Bone marrow (tissue), 2 donors: ENCODE results near the gene CRELD2.
A peak's percentile ranks its signal among the peaks of the same experiment; 100 is the strongest.

Experiments used
- DNase-seq, 2 donors: peaks; one replicate each; lab custom pipeline; 2025; lab: John Stamatoyannopoulos, UW

The CRELD2 gene

DNA sequence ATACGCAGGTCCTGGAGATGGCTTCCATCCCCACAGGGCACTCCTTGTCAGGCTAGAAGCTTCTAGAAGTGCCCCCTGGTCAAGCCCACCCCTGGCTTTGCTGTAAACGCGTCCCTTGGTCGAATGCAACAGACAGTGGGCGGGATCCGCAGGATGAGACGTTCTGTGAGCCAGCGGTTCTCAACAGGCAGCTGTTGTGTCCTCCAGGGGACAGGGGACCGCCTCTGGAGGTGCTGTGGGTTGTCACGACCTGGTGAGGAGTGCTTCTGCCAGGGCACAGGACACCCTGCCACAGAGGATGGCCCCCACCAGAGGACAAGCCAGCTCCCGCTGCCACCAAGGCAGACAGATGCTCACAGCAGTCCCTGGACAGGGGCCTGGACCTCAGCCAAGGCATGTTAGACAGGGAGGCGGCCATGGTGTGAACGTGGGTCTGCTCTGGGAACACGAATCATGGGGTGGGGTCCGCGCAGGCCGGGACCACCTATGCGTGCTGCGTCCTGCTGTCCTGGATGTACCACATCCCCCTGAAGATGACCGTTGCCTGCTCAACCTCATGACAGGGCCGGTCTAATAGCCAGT lies 11.7 kb downstream of the CRELD2 start:
- no peak for DNase-seq

DNA sequence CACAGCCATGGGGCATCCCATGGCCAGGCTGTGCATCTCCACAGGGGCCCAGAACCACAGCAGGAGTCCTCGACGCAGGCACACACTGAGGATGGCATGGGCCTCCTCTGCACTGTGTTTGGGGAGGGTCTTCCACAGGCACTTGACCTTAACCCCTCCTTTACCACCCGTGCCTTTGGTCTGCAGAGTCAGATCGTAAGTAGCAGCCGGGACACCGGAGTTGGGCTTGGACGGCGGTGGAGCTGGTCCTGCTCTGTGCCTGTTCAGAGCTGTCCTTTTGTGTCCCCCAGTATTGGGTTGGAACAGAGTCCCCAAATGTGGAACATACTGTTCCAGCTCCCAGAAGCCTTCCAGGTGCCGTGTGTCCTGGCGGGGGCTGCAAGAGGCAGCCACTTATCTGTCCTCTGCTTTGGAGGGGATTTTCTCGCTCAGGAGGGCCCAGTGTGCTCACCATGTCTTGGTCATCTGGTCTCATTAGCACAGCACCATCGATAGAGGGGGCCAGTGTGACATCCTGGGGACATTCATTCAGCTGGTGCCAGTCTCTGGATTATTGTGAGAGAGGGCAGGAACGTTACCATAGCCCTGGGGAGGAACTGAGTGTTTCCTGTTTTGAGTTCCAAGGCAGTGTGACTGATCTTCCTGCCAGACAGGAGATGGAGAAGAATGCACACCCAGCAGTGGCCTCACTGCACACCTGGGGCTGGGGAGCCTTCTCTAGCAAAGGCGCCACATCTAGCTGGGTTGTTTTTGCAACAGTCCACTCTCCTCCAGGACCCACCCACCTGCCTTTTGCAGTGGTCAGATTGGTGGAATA lies 12.4 kb downstream of the CRELD2 start:
- DNase-seq: peak; percentile 38 to 90

DNA sequence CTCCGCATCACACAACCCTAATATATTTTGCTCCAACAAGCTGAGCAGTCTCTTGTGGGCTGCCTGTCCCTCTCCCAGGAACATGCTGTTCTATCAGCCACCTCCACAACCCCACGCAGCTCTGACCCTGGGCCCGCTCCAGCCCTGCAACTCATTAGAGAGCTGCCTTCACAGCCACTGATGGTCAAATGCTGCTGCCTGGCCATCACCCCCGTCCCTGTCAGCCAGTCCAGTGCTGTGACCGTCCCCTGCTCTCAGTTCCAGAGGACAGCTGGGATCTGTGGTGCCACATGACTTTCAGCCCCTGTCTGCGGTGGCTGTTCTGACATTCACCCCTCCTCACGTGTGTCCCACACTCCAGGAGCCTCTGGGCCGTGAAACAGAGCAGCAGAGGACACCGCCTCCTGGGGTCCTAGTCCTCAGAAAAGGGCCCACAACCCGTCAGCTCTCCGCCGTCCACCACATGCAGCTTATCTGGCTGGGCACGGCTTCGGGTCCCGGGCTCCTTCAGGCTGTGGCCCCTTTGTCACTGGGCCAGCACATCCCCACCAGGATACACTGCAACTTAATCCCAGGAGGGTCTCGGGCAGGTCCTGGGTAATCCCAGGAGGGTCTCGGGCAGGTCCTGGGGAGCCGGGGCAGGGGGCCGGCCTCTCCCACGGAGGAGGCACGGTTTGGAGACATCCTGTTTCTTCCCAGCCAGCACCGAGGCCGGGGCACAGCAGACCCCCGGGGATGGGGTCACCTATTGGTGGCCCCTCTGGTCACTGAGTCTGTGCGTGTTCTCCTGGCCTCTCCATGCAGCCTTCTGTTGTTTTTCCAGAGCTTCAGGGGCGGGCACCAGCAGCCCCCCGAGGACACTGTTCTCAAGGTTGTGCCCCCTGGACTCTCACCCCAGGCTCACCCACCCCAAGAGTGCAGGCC lies 15.1 kb downstream of the CRELD2 start:
- no peak for DNase-seq

DNA sequence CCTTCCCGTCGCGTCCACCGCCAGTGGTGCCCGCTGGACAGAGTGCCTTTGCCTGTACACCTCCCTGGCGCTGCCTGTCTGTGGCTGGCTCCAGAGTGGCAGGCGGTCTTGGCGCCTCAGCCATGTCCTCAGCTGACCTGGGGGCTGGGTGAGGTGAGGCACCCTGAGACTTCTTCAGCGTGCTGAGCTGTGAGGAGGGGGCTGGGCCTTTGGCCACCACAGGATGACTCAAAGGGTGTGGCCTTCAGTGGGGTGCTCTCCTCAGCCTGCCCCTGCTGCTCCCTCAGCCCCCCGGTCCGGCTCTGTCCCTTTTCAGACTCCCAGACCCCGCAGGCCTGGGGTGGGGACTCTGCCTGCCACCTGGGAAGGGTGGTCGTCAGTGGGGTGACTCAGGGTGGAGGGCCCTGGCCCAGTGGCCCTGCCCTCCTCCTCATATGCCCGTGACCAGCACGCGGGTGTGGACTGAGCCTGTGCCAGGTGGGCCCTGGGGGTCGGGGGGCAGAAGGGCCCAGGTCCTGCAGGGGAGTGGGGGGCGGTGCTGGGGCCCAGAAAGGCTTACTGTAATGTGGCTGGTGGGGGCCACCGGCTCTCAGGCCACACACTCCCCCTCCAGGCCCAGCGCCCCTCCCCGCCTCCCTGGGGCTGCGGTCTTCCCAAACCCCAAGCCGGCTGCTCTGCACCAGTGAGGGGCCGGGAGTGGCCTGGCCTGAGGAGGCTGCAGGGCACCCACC lies 15.9 kb downstream of the CRELD2 start:
- peak; percentile 11 to 55 for DNase-seq

DNA sequence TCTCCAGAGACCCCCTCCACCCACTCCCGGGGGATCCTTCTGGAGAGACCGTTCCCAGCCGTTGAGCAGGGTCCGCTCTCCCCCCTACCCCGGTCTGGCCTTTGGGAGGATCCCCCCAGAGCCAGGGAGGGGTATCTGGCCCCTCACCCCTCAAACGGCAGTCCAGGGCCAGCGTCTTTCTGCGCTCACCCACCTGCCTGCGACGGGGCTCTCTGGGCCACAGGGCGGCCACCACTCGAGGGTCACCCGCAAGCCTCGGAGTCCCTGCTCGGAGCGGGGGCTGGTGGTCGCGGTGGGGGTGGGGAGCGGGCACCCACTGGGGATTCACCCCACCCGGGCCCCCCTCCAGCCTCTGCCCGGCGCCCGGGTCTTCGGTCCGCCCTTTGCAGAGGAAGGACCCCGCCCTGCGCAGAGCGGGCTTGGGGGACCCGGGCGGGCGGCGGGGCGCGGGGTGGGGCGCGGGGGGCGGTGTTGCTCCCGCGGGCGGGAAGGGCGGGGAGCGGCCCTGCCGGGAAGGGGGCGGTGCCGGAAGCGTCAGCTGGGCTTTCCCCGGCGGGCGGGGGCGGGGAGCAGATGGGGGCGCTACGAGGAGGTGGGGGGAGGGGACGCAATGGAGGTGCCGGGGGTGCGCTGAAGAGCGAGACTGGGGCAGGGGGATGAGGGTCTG lies 16.6 kb downstream of the CRELD2 start:
- DNase-seq: peak; percentile 67 to 82

DNA sequence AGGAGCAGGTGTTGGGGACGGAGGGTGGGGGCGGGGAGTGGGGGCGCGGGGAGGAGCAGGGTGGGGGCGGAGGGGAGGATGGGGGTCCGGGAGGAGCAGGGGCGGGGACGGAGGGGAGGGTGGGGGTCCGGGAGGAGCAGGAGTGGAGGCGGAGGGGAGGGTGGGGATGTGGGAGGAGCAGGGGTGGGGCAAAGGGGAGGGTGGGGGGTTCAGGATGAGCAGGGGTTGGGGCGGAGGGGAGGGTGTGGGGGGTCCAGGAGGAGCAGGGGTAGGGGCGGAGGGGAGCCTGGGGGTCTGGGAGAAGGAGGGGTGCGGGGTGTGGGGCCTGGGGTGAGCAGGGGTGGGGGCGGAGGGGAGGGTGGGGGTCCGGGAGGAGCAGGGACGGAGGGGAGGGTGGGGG lies 17.1 kb downstream of the CRELD2 start:
- no peak for DNase-seq

DNA sequence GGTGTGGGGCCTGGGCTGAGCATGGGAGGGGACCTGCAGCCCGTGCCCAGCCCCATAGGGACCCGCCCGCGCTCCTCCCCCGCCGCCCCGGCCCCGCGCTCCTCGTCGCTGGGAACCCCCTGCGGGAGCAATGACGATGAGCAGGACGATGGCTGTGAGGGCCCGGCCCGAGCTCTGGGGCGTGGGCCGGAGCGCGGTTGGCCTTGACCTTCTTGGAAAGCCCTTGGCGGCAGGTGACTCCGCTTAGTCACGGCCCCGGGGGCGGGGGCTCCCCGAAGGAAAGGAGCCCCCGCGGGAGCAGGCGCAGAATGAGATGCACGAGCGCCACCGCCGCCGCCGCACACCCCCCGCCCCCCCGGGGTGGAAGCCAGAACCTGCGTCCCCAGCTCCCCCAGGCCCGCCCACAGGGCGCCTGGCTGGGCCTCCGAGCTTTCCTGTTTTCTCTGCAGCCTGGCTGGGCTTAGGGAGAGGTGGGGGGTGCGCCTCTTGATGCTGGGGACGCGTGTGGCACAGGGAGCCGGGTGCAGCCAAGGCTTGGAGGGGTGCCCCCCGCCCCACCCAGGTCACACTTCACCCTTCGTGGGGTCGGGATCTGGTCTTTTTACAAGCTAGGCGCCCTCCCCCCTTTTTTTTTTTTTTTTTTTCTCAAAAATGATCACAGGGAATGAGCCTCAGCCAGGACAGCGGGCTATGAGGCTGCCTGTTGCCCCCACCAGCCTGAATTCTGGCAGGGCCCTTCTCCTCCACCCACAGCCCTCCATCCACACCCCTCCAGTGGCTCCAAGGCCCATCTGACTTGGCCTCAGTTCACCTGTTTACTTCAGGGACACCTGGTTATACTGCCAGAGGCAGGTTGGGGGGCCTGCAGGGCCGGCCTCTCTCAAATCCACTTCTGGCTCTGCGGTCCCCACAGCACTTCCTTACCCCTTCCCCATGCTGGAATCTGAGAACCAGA lies 17.9 kb downstream of the CRELD2 start:
- DNase-seq: peak; percentile 83 to 99

DNA sequence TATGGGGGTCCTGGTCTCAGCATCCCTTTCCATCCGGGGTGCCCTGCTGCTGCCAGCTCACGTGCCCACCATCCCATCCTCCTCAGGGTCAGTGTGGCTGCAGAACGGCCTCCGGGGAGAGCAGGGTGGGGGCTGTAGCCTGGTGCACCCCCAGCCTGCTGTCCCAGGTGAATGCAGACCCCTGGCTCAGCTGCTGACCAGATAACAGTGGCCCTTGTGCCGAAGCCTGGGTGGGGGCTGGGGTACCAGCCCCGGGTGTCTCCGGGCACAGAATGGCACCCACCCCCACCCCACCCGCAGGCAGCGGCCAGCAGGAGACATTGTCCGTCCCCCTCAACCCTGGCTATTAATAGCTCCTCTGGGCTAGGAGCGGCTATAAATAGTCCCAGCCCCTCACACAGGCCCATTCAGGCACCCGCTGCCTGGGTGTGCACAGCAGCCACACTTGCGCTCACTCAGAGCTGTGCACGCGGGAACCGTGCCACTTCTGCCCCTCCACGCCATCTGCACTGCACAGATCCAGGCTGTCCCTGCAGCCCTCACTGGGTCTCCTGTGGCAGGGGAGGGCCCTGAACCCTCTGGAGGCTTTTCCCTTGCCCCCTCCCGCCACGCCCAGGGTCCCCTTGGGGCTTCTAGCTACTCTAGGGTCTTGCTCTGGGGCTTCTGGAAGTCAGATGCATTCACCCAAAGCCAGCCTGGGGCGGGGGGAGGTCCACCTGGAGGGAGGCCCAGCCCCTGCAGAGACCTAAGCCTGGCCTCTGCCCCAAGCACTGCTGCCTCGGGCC lies 18.7 kb downstream of the CRELD2 start:
- no peak for DNase-seq

DNA sequence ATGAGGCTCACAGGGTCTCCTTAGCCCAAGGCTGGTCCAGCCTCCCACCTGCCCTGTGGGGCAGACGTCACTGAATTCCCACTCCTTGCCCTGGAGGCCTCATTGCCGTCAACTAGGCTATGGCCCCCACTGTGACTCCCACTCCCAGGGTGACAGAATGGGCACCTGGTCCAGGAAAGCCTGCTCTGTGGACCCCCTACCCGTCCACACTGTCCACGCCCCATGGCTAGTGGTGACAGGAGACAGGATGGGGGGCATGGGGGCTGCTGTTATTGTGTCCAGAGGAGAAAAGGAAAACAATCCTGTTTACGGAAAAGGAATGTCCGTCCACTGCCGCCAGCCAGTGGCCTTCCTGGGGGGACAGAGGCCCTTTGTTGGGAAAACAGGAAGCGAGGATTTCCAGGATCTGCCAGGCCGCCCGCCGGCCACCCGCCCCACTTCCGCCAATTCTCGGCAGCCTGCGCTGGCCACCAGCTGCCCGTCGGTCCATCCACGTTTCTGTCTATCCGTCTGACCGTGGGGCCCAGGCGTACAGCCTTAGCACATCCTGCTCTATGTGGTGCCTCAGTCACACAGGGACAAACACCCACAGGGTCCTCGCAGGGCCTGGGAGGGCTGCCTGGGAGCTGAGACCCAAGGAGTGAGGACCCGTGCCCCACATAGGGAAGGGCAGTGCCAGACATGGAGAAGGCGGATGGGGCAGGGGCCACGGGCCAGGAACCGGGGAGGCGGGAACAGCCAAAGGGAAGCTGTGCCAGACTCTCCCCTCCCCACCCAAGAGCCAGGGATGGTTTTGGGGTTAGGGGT lies 19.5 kb downstream of the CRELD2 start:
- DNase-seq: no peak

DNA sequence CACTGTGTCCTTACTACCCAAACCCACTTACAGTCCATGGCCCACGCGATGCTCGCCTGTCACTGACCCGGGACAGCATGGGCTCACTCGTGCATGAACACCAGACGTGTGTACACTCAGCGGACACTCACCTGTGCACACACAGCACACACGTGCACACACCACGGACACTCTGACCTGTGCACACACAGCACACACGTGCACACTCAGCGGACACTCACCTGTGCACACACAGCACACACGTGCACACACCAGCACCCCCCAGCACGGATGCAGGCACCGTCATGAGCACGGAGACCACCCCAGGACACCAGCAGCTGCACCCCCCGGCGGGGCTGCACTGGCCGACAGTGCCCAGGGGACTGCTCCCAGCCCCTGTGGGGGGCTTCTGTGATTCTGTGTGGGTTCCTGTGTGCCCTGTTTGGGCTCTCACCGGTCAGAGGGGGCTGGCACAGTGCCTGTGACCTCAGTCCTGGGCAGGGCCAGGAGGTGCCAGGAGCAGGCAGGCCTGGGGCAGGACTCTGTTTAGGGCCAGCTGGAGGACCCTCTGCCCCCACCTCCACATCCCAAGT lies 20.2 kb downstream of the CRELD2 start:
- DNase-seq: no peak

DNA sequence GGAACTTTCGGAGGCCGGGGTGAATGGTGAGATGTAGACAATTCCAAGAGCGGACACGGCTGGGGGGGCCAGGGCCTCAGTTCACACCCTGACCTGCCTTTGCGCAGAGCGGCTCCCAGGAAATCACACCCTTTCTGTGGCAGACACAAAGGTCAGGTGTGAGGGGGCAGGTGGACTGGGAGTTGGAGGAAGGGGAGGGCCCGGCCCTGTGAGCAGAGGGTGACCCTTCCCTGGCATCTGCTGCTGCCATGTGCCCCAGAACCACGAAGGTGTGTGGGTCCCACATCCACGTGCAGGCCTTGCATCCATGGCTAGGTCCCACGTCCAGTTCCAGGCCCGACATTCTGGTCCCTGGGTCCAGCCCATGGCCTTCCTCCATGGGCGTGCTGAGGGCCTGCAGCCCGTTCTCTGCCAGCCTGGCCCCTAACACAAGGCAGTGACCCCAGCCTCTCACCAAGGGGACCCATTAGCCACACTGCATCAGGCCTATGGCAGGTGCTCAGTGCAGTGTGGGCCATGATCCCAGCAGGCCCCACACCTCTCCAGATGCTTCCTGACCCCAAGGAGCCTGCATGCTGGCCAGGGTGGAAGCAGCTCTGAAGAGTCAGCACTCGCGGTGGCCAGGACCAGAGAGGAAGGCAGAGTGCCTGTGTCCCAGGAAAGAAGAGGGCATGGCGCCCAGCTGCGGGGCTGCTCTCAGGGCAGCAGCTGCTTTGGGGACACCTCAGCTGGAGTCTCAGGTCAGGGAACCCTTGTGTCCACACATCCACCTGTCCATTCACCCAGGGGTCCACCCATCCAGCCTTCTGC lies 23.3 kb downstream of the CRELD2 start:
- DNase-seq: no peak

DNA sequence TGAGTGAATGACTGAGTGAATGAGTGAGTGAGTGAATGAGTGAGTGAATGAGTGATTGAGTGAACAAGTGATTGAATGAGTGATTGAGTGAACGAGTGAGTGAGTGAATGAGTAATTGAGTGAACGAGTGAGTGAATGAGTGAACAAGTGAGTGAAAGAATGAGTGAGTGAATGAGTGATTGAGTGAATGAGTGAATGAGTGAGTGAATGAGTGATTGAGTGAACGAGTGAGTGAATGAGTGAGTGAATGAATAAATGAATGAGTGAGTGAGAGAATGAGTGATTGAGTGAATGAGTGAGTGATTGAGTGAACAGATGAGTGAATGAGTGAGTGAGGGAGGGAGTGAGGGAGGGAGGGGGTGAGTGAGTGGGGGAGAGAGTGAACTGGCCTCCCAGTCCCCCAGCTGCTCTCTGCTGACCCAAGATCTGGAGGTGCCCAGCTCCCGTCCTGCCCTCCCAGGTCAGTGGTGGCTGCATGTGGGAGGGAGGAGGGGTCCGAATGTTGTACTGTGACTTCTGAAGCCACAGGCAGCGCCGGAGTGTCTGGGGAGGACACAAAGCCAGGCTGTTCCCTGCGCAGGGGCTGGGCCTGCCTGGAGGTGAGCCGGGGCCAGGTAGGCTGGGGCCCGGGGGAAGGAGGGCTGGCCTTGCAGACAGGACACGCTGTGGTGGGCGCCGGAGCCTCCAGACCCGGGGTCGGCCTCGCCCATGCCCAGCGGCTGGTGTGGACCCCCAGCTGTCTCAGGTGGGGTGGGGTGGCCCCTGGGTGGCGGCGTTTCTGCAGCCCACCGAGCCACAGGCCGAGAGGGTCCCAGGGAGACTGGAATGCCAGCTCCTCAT lies 24.4 kb downstream of the CRELD2 start:
- DNase-seq: no peak

DNA sequence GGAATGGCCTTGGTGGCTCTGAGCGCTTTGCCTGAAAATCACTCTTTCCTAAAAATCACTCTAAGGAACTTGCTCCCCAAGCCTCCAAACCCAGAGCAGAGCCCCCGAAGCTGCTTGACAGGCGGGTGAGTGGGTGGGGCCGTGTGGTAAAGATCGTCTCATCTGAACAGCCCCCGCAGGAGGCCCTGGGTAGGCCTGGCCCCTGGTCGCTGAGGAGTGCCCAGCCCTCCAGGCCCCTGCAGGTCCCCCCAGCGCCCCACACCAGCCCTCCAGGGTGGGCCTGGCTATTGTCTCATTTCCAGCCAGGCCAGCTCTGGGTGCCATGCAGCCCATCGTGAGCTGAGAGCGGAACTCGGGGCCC lies 25.0 kb downstream of the CRELD2 start:
- DNase-seq: no peak

DNA sequence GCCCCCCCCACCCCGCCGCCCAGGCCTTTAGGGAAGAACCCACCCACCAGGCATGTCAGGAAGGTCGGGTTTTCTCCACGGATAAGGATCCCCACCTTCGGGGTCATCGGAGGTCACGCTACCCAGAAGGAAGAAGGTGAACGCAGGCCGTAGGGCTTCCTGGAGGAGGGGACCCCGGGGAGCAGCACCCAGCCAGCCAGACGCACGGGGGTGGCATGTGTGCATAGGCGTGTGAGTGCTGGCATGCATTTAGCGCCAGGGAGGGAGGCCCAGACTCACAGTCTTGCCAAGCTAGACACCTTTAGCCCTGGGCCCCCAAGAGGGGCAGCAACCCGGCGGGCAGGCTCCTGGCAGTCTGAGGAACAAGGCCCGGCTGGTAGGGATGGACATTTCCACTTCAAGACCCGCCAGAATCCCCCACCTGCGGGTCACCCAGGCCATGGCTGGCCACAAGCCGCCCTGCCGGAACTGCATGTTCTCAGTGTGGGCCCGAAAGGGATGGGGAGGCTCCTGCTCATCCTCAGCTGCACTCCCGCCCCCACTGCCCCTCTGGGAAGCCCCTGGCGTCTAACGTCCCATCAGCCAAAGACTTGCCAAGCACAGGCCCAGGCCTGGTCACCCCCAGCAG lies 25.5 kb downstream of the CRELD2 start:
- DNase-seq: no peak

DNA sequence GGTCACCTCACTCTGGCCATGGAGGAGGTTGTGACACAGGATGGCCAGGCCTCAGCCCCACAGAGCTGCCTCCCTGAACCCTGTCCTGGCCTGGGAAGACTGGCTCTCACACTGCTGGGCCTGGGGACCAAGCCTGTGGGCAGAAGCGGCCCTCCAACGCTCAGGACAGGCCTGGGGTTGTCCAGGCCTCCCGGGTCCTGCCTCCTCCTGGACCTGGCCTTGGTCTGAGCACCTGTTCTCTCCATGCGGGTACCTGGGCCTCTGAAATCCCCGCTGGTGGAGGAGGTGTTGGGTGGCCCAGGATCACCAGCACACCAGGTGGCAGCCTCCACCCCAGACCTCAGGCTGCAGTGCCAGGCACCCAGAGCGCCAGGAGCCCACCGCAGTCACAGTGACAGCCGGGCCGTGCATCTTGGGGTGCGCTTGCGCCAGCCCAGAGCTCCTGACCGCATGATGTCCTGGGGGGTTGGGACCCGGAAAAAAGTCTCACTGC lies 26.0 kb downstream of the CRELD2 start:
- DNase-seq: no peak
